MM.1S (cell line): ENCODE results near the gene MZF1.

Experiments used
- EZH2 ChIP-seq: fragments of 300-600 bp; sonication (generic); optimal IDR thresholded peaks from 2 replicates; pipeline ENCODE3; 2017; ENCODE audit warnings: low read depth, mild to moderate bottlenecking, antibody characterized with exemption, low read length, mixed read lengths
- EZH2phosphoT487 ChIP-seq: fragments of 300-600 bp; sonication (generic); IDR thresholded peaks from 2 replicates; pipeline ENCODE4 v1.6.1; 2018; ENCODE audit warnings: antibody characterized with exemption, low read length
- TF ChIP-seq, protein P1 (sequence below): fragments of 300-600 bp; sonication (generic); IDR thresholded peaks from 2 replicates; pipeline ENCODE4 v1.5.1; 2016; ENCODE audit warnings: antibody characterized with exemption, low read length, mixed read lengths

DNA sequence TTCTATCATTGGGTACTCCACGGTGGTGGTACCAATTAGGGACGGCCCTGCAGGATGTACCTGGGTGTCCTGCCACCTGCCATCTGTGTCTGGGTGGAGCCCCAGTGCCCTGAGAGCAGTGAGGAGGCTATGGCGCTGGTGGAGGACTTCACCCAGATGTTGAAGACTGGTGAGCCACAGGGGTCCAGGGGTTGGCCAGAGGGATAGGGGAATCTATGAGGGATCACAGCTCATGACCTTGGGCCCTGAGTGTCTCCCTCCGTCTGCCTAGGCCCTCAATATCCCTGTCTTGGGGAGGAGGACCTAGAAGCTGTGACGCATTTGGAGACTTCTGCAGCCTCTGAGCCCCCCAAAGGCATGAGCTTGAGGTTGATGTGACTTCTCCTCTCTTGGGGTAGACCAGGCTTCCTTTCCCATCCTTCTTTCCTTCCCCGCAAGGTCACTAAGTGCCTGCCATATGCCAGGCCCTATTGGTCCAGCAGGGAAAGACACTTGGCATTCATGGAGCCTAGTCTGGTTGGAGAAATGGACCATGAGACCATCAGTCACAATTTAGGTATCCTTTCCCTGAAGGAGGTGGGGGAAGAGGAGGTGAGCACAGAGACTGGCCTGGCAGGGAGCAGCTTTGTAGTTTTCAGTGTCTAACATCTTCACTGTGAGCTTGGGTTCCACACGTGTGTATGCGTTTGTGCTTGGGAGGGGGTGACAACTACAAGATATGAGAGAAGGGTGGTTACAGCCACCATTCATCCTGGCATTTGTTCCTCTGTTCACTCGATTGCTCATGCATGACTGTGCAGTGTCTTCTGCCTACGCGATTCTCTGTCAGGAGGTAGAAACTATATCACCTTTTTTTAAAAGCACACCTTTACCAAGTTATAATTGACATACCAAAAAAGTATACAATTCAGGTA lies 5.1 kb upstream of the MZF1 start:
- TF ChIP-seq, protein P1, sequence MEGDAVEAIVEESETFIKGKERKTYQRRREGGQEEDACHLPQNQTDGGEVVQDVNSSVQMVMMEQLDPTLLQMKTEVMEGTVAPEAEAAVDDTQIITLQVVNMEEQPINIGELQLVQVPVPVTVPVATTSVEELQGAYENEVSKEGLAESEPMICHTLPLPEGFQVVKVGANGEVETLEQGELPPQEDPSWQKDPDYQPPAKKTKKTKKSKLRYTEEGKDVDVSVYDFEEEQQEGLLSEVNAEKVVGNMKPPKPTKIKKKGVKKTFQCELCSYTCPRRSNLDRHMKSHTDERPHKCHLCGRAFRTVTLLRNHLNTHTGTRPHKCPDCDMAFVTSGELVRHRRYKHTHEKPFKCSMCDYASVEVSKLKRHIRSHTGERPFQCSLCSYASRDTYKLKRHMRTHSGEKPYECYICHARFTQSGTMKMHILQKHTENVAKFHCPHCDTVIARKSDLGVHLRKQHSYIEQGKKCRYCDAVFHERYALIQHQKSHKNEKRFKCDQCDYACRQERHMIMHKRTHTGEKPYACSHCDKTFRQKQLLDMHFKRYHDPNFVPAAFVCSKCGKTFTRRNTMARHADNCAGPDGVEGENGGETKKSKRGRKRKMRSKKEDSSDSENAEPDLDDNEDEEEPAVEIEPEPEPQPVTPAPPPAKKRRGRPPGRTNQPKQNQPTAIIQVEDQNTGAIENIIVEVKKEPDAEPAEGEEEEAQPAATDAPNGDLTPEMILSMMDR, result no peak
- TF ChIP-seq EZH2 (no peak), EZH2phosphoT487 (no peak)
